ENCODE measurements around the gene SCFD1.
"Not testable (repeated sequence)": the region's sequence is repeated elsewhere in the genome, so short reads cannot be mapped to it uniquely, and the experiment has no call there.

Gene SCFD1

GRCh38 chr14:30610787-30611343 lies 11.3 kb upstream of the SCFD1 start:
- DNase-seq = peak; percentile 31

- no peak for DNase-seq
These were observed 8.0 kb upstream of the SCFD1 start for GRCh38 chr14:30614155-30614554.

GRCh38 chr14:30620178-30620577 lies 1.9 kb upstream of the SCFD1 start:
- peak; percentile 5 for DNase-seq

- DNase-seq = no peak
These were observed 672 bp upstream of the SCFD1 start for GRCh38 chr14:30621354-30621939.

- no peak for DNase-seq
These were observed 1.5 kb downstream of the SCFD1 start for GRCh38 chr14:30623412-30624131.

GRCh38 chr14:30624132-30624423 lies 2.0 kb downstream of the SCFD1 start:
- DNase-seq = no peak

- no peak for DNase-seq
These were observed 3.4 kb downstream of the SCFD1 start for GRCh38 chr14:30625533-30625932.

- DNase-seq = not testable (repeated sequence)
These were observed 7.3 kb downstream of the SCFD1 start for GRCh38 chr14:30629432-30629831.

- DNase-seq = no peak
These were observed 8.1 kb downstream of the SCFD1 start for GRCh38 chr14:30630248-30630647.

- no peak for DNase-seq
These were observed 10.6 kb downstream of the SCFD1 start for GRCh38 chr14:30632730-30633129.

GRCh38 chr14:30638926-30639325 lies 16.8 kb downstream of the SCFD1 start:
- DNase-seq = no peak

- no peak for DNase-seq
These were observed 19.1 kb downstream of the SCFD1 start for GRCh38 chr14:30641207-30641606.

- DNase-seq = not testable (repeated sequence)
These were observed 22.3 kb downstream of the SCFD1 start for GRCh38 chr14:30644462-30644861.

GRCh38 chr14:30645600-30645999 lies 23.5 kb downstream of the SCFD1 start:
- DNase-seq = no peak

- no peak for DNase-seq
These were observed 26.4 kb downstream of the SCFD1 start for GRCh38 chr14:30648471-30648870.

GRCh38 chr14:30651937-30652336 lies 29.8 kb downstream of the SCFD1 start:
- DNase-seq = no peak

- no peak for DNase-seq
These were observed 33.0 kb downstream of the SCFD1 start for GRCh38 chr14:30655124-30655523.

GRCh38 chr14:30655658-30656057 lies 33.5 kb downstream of the SCFD1 start:
- DNase-seq = no peak

- peak; percentile 60 for DNase-seq
These were observed 34.1 kb downstream of the SCFD1 start for GRCh38 chr14:30656190-30656632.

- DNase-seq = no peak
These were observed 34.9 kb downstream of the SCFD1 start for GRCh38 chr14:30657050-30657449.

- DNase-seq = peak; percentile 11
These were observed 35.6 kb downstream of the SCFD1 start for GRCh38 chr14:30657606-30658163.

GRCh38 chr14:30658645-30659044 lies 36.5 kb downstream of the SCFD1 start:
- DNase-seq = no peak

- no peak for DNase-seq
These were observed 47.5 kb downstream of the SCFD1 start for GRCh38 chr14:30669594-30669993.

- DNase-seq = no peak
These were observed 51.0 kb downstream of the SCFD1 start for GRCh38 chr14:30673071-30673470.

Data from eye (tissue), 1 donor.